ENCODE results near the gene CHRM2.

CHRM2 gene

GRCh38 chr7:137015015-137015414, 146.6 kb downstream of the CHRM2 start:
- no peaks in the 10 kb centered on the region for H3K27me3 ChIP-seq (ENCODE audit: control insufficient read depth in 1 of 2, insufficient read depth in 2 of 2, low read length in 2 of 2)
- no peaks in the 10 kb centered on the region for H3K9me3 ChIP-seq (ENCODE audit: control insufficient read depth in 2 of 2, low read length in 2 of 2)
- H3K4me1 ChIP-seq (ENCODE audit: control insufficient read depth, insufficient read depth, low read length): no peaks in the 10 kb centered on the region
- no peak overlapping the region for H3K4me3 ChIP-seq (ENCODE audit: low read length in 2 of 2)
- H3K27ac ChIP-seq (ENCODE audit: low read length): no peak overlapping the region
- H3K36me3 ChIP-seq (ENCODE audit: control insufficient read depth in 2 of 2, insufficient read depth in 2 of 2, low read length in 2 of 2): peaks cover 4% of the 10 kb centered on the region in 2 donors
- H3K9ac ChIP-seq (ENCODE audit: low read length in 2 of 2): no peak overlapping the region

DNA sequence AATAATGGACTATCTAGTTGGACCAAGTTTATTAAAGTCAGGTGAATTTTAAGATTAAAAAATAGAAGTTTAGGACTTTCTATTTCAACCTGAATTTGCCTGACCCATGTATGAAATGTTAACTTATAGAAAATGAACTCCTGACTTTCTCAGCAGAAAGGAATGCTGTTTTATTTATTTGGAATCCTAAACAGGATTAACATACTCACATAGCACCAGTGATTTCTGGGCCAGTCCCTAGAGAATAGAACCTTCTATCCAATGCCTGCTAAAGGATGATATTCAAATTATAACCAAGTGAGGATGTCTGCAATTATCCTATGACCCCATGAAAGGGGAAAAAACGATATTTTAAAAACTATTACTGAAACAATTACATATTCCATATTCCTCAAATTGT, 148.8 kb downstream of the CHRM2 start:
- Histone ChIP-seq H3K4me3 (ENCODE audit: low read length in 2 of 2) (no peak overlapping the region), H3K27ac (ENCODE audit: low read length) (no peak overlapping the region), H3K36me3 (ENCODE audit: control insufficient read depth in 2 of 2, insufficient read depth in 2 of 2, low read length in 2 of 2) (peaks cover 4% of the 10 kb centered on the region in 2 donors), H3K27me3 (ENCODE audit: control insufficient read depth in 1 of 2, insufficient read depth in 2 of 2, low read length in 2 of 2) (no peaks in the 10 kb centered on the region), H3K9ac (ENCODE audit: low read length in 2 of 2) (no peak overlapping the region), H3K4me1 (ENCODE audit: control insufficient read depth, insufficient read depth, low read length) (no peaks in the 10 kb centered on the region), H3K9me3 (ENCODE audit: control insufficient read depth in 2 of 2, low read length in 2 of 2) (no peaks in the 10 kb centered on the region)

DNA sequence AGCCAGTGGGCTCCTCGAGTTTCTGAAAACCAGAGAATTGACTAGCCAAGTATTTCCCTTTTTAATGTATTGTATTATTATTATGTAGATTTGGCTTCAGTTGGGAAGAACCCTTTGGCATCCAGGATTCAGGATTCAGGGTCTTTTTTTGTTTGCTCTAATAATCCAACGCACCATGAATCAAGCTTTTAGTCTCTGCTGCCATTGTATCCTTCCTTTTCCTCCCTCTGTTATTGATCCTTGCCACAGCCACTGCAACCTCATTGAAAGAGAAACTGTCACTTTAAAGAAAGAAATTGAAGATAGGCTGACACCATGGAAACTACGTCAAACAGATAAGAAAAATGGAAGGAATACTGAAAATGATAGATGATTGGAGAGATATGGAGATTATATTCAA, 150.0 kb downstream of the CHRM2 start:
- no peaks in the 10 kb centered on the region for H3K9me3 ChIP-seq (ENCODE audit: control insufficient read depth in 2 of 2, low read length in 2 of 2)
- H3K27ac ChIP-seq (ENCODE audit: low read length): no peak overlapping the region
- no peak overlapping the region for H3K9ac ChIP-seq (ENCODE audit: low read length in 2 of 2)
- no peaks in the 10 kb centered on the region for H3K27me3 ChIP-seq (ENCODE audit: control insufficient read depth in 1 of 2, insufficient read depth in 2 of 2, low read length in 2 of 2)
- H3K4me3 ChIP-seq (ENCODE audit: low read length in 2 of 2): no peak overlapping the region
- H3K36me3 ChIP-seq (ENCODE audit: control insufficient read depth in 2 of 2, insufficient read depth in 2 of 2, low read length in 2 of 2): peaks cover 4% of the 10 kb centered on the region in 2 donors
- H3K4me1 ChIP-seq (ENCODE audit: control insufficient read depth, insufficient read depth, low read length): no peaks in the 10 kb centered on the region

- Histone ChIP-seq H3K4me3 (ENCODE audit: low read length in 2 of 2) (no peak overlapping the region), H3K27ac (ENCODE audit: low read length) (no peak overlapping the region), H3K27me3 (ENCODE audit: control insufficient read depth in 1 of 2, insufficient read depth in 2 of 2, low read length in 2 of 2) (no peaks in the 10 kb centered on the region), H3K9ac (ENCODE audit: low read length in 2 of 2) (no peak overlapping the region), H3K9me3 (ENCODE audit: control insufficient read depth in 2 of 2, low read length in 2 of 2) (no peaks in the 10 kb centered on the region), H3K36me3 (ENCODE audit: control insufficient read depth in 2 of 2, insufficient read depth in 2 of 2, low read length in 2 of 2) (peaks cover under 1 to 4% of the 10 kb centered on the region in 2 donors), H3K4me1 (ENCODE audit: control insufficient read depth, insufficient read depth, low read length) (no peaks in the 10 kb centered on the region)
Measured at GRCh38 chr7:137020351-137020750, 151.9 kb downstream of the CHRM2 start.

DNA sequence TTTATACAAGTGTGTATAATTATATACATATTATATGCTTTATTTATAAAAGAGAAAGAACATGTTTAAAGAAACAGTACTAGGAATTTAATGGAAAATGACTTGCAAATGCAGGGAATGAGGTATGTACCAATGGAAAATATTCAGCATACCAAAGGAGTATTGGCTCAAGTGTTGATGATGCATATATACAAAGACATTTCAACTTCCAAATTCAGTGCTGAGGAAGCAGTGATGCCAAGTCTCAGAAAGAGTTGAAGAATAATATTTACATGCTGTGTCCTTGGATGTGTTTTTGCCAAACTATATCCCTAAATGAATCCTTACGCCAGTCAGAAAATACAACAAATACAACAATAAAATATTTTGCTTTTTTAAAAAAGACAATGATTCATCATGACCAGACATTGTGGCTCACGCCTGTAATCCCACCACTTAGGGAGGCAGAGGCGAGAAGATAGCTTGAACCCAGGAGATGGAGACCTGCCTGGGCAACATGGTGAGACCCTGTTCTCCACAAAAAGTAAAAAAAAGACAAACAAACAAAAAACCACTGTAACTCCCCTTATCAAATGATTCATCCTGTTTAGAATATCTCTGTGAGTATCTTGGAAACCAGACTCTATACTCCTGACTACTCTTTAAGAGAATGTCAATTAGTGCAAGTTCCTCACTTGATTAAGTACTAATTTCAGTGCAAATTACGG, 157.2 kb downstream of the CHRM2 start:
- peaks cover 6% of the 10 kb centered on the region for H3K4me1 ChIP-seq (ENCODE audit: control insufficient read depth, insufficient read depth, low read length)
- peak overlapping the region; percentile 37 for H3K27ac ChIP-seq (ENCODE audit: low read length)
- H3K4me3 ChIP-seq (ENCODE audit: low read length in 2 of 2): peak overlapping the region in 1 of 2 donors; percentile 7
- no peaks in the 10 kb centered on the region for H3K36me3 ChIP-seq (ENCODE audit: control insufficient read depth in 2 of 2, insufficient read depth in 2 of 2, low read length in 2 of 2)
- no peaks in the 10 kb centered on the region for H3K27me3 ChIP-seq (ENCODE audit: control insufficient read depth in 1 of 2, insufficient read depth in 2 of 2, low read length in 2 of 2)
- H3K9me3 ChIP-seq (ENCODE audit: control insufficient read depth in 2 of 2, low read length in 2 of 2): no peaks in the 10 kb centered on the region
- no peak overlapping the region for H3K9ac ChIP-seq (ENCODE audit: low read length in 2 of 2)

DNA sequence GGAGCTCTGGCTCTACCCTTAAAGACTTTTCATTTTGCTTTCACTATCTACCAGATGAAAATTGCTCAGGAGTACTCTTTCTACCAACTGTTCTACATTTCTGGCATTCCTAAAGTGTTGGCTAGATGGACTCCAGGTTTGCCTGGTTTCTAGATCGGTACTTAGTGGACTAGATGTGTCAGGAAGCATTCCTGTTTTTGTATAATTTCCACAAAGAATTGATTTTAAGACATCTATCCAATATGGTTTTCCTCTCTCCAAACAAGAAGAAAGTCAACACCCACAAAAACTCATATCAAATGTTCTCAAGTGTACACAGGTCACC, 157.7 kb downstream of the CHRM2 start:
- H3K4me3 ChIP-seq (ENCODE audit: low read length in 2 of 2): peak overlapping the region in 1 of 2 donors; percentile 7
- no peaks in the 10 kb centered on the region for H3K27me3 ChIP-seq (ENCODE audit: control insufficient read depth in 1 of 2, insufficient read depth in 2 of 2, low read length in 2 of 2)
- no peaks in the 10 kb centered on the region for H3K9me3 ChIP-seq (ENCODE audit: control insufficient read depth in 2 of 2, low read length in 2 of 2)
- H3K36me3 ChIP-seq (ENCODE audit: control insufficient read depth in 2 of 2, insufficient read depth in 2 of 2, low read length in 2 of 2): no peaks in the 10 kb centered on the region
- no peak overlapping the region for H3K9ac ChIP-seq (ENCODE audit: low read length in 2 of 2)
- H3K4me1 ChIP-seq (ENCODE audit: control insufficient read depth, insufficient read depth, low read length): peaks cover 6% of the 10 kb centered on the region
- peak overlapping the region; percentile 37 for H3K27ac ChIP-seq (ENCODE audit: low read length)

GRCh38 chr7:137032436-137032835, 164.0 kb downstream of the CHRM2 start:
- Histone ChIP-seq H3K27ac (ENCODE audit: low read length) (no peak overlapping the region), H3K36me3 (ENCODE audit: control insufficient read depth in 2 of 2, insufficient read depth in 2 of 2, low read length in 2 of 2) (no peaks in the 10 kb centered on the region), H3K4me3 (ENCODE audit: low read length in 2 of 2) (no peak overlapping the region), H3K9me3 (ENCODE audit: control insufficient read depth in 2 of 2, low read length in 2 of 2) (no peaks in the 10 kb centered on the region), H3K27me3 (ENCODE audit: control insufficient read depth in 1 of 2, insufficient read depth in 2 of 2, low read length in 2 of 2) (no peaks in the 10 kb centered on the region), H3K9ac (ENCODE audit: low read length in 2 of 2) (no peak overlapping the region), H3K4me1 (ENCODE audit: control insufficient read depth, insufficient read depth, low read length) (peaks cover under 1% of the 10 kb centered on the region)

- H3K36me3 ChIP-seq (ENCODE audit: control insufficient read depth in 2 of 2, insufficient read depth in 2 of 2, low read length in 2 of 2): no peaks in the 10 kb centered on the region
- no peaks in the 10 kb centered on the region for H3K27me3 ChIP-seq (ENCODE audit: control insufficient read depth in 1 of 2, insufficient read depth in 2 of 2, low read length in 2 of 2)
- no peak overlapping the region for H3K27ac ChIP-seq (ENCODE audit: low read length)
- H3K9me3 ChIP-seq (ENCODE audit: control insufficient read depth in 2 of 2, low read length in 2 of 2): no peaks in the 10 kb centered on the region
- H3K4me1 ChIP-seq (ENCODE audit: control insufficient read depth, insufficient read depth, low read length): no peaks in the 10 kb centered on the region
- H3K4me3 ChIP-seq (ENCODE audit: low read length in 2 of 2): no peak overlapping the region
- H3K9ac ChIP-seq (ENCODE audit: low read length in 2 of 2): no peak overlapping the region
Measured at GRCh38 chr7:137036768-137037167, 168.3 kb downstream of the CHRM2 start.

GRCh38 chr7:137038706-137039105, 170.3 kb downstream of the CHRM2 start:
- no peaks in the 10 kb centered on the region for H3K27me3 ChIP-seq (ENCODE audit: control insufficient read depth in 1 of 2, insufficient read depth in 2 of 2, low read length in 2 of 2)
- H3K27ac ChIP-seq (ENCODE audit: low read length): no peak overlapping the region
- no peak overlapping the region for H3K9ac ChIP-seq (ENCODE audit: low read length in 2 of 2)
- no peaks in the 10 kb centered on the region for H3K4me1 ChIP-seq (ENCODE audit: control insufficient read depth, insufficient read depth, low read length)
- H3K36me3 ChIP-seq (ENCODE audit: control insufficient read depth in 2 of 2, insufficient read depth in 2 of 2, low read length in 2 of 2): no peaks in the 10 kb centered on the region
- H3K9me3 ChIP-seq (ENCODE audit: control insufficient read depth in 2 of 2, low read length in 2 of 2): no peaks in the 10 kb centered on the region
- no peak overlapping the region for H3K4me3 ChIP-seq (ENCODE audit: low read length in 2 of 2)

- Histone ChIP-seq H3K27ac (ENCODE audit: low read length) (no peak overlapping the region), H3K9me3 (ENCODE audit: control insufficient read depth in 2 of 2, low read length in 2 of 2) (no peaks in the 10 kb centered on the region), H3K4me3 (ENCODE audit: low read length in 2 of 2) (no peak overlapping the region), H3K27me3 (ENCODE audit: control insufficient read depth in 1 of 2, insufficient read depth in 2 of 2, low read length in 2 of 2) (no peaks in the 10 kb centered on the region), H3K4me1 (ENCODE audit: control insufficient read depth, insufficient read depth, low read length) (no peaks in the 10 kb centered on the region), H3K36me3 (ENCODE audit: control insufficient read depth in 2 of 2, insufficient read depth in 2 of 2, low read length in 2 of 2) (no peaks in the 10 kb centered on the region), H3K9ac (ENCODE audit: low read length in 2 of 2) (no peak overlapping the region)
Measured at GRCh38 chr7:137040745-137041144, 172.3 kb downstream of the CHRM2 start.

DNA sequence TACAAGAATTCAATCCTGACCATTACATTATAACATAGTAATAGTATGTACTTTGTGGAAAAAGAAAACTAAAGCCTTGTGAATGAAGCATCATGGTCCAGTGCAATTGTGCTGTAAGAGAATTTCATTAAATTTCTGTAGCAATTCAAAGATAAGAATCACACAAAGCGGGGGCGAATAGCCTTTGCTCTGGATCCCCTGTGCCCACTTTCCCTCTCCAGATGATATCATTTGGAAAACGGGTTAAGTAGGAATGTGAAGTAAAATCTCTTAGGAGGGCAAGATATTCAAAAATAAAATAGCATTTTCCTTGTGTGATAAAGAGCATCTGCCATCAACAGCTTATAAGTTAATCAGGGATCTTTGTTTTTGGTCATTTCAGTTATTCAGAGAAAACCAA, 177.1 kb downstream of the CHRM2 start:
- H3K9ac ChIP-seq (ENCODE audit: low read length in 2 of 2): no peak overlapping the region
- H3K4me1 ChIP-seq (ENCODE audit: control insufficient read depth, insufficient read depth, low read length): no peaks in the 10 kb centered on the region
- no peaks in the 10 kb centered on the region for H3K27me3 ChIP-seq (ENCODE audit: control insufficient read depth in 1 of 2, insufficient read depth in 2 of 2, low read length in 2 of 2)
- H3K9me3 ChIP-seq (ENCODE audit: control insufficient read depth in 2 of 2, low read length in 2 of 2): no peaks in the 10 kb centered on the region
- H3K36me3 ChIP-seq (ENCODE audit: control insufficient read depth in 2 of 2, insufficient read depth in 2 of 2, low read length in 2 of 2): no peaks in the 10 kb centered on the region
- H3K27ac ChIP-seq (ENCODE audit: low read length): no peak overlapping the region
- H3K4me3 ChIP-seq (ENCODE audit: low read length in 2 of 2): no peak overlapping the region

Measured in stomach smooth muscle (tissue), 2 donors.